Trophoblast cell (in vitro differentiated cells and primary cell): Measurements from ENCODE around the gene NR4A2.

Experiments
- DNase-seq, 2 donors: peaks; one replicate each; pipeline ENCODE4 v3.0.0-alpha.2; 2016
- H2AFZ ChIP-seq: 2 replicates; pipeline ENCODE4 v1.6.1; 2013; ENCODE audit warnings: low read length, moderate library complexity, mild to moderate bottlenecking; ENCODE audit not compliant: insufficient read depth, poor library complexity
- H2AK5ac ChIP-seq: 2 replicates; pipeline ENCODE4 v1.6.1; 2013; ENCODE audit warnings: mild to moderate bottlenecking, low read length
- H2BK120ac ChIP-seq: 2 replicates; pipeline ENCODE4 v1.6.1; 2013; ENCODE audit warnings: low read length, mild to moderate bottlenecking, moderate library complexity; ENCODE audit not compliant: insufficient read depth, poor library complexity
- H2BK12ac ChIP-seq: 2 replicates; pipeline ENCODE4 v1.6.1; 2013; ENCODE audit warnings: mild to moderate bottlenecking, low read length, moderate library complexity
- H2BK5ac ChIP-seq: 2 replicates; pipeline ENCODE4 v1.6.1; 2013; ENCODE audit warnings: low read length, low read depth, moderate library complexity, mild to moderate bottlenecking; ENCODE audit not compliant: poor library complexity
- H3K14ac ChIP-seq: 2 replicates; pipeline ENCODE4 v1.6.1; 2013; ENCODE audit warnings: mild to moderate bottlenecking, low read length
- H3K18ac ChIP-seq: 2 replicates; pipeline ENCODE4 v1.6.1; 2013; ENCODE audit warnings: mild to moderate bottlenecking, low read length
- H3K23ac ChIP-seq: 2 replicates; pipeline ENCODE4 v1.6.1; 2013; ENCODE audit warnings: low read length
- H3K27ac ChIP-seq: 2 replicates; pipeline ENCODE4 v1.5.1; 2013; ENCODE audit warnings: low read depth, mild to moderate bottlenecking, inconsistent platforms, low read length, moderate library complexity
- H3K27me3 ChIP-seq: 2 replicates; pipeline ENCODE4 v1.6.1; 2013; ENCODE audit warnings: inconsistent platforms, mild to moderate bottlenecking, low read length, moderate library complexity; ENCODE audit not compliant: insufficient read depth
- H3K36me3 ChIP-seq, 2 experiments: 1 replicate in 1 of 2; 2 replicates in 1 of 2; pipeline ENCODE4 v1.6.1; 2013; ENCODE audit warnings: low read length in 2 of 2, mild to moderate bottlenecking in 2 of 2, moderate library complexity in 1 of 2; ENCODE audit not compliant: insufficient read depth in 2 of 2, control insufficient read depth in 1 of 2
- H3K4ac ChIP-seq: 2 replicates; pipeline ENCODE4 v1.6.1; 2013; ENCODE audit warnings: low read depth, mild to moderate bottlenecking, low read length, moderate library complexity
- H3K4me1 ChIP-seq, 2 experiments: 1 replicate in 1 of 2; 2 replicates in 1 of 2; pipeline ENCODE4 v1.6.1; 2013; ENCODE audit warnings: low read length in 2 of 2, mild to moderate bottlenecking in 2 of 2, moderate library complexity in 1 of 2; ENCODE audit not compliant: insufficient read depth in 2 of 2, control insufficient read depth in 1 of 2
- H3K4me2 ChIP-seq: 2 replicates; pipeline ENCODE4 v1.6.1; 2013; ENCODE audit warnings: inconsistent platforms, mild to moderate bottlenecking, low read length, moderate library complexity
- H3K4me3 ChIP-seq: 2 replicates; pipeline ENCODE4 v1.5.1; 2013; ENCODE audit warnings: mild to moderate bottlenecking, low read depth, low read length, inconsistent platforms
- H3K79me1 ChIP-seq: one replicate; pipeline ENCODE4 v1.6.1; 2013; ENCODE audit warnings: low read length
- H3K79me2 ChIP-seq: 2 replicates; pipeline ENCODE4 v1.6.1; 2013; ENCODE audit warnings: low read length, mild to moderate bottlenecking; ENCODE audit not compliant: control insufficient read depth, insufficient read depth, poor library complexity
- H3K9ac ChIP-seq: 2 replicates; pipeline ENCODE4 v1.6.1; 2013; ENCODE audit warnings: mild to moderate bottlenecking, low read length
- H3K9me3 ChIP-seq: 2 replicates; pipeline ENCODE4 v1.6.1; 2013; ENCODE audit warnings: low read depth, mild to moderate bottlenecking, control low read depth, inconsistent platforms, low read length; ENCODE audit not compliant: insufficient read depth
- H4K12ac ChIP-seq: 2 replicates; pipeline ENCODE4 v1.6.1; 2013; ENCODE audit warnings: low read depth, mild to moderate bottlenecking, low read length, moderate library complexity
- H4K8ac ChIP-seq: 2 replicates; pipeline ENCODE4 v1.6.1; 2013; ENCODE audit warnings: low read depth, mild to moderate bottlenecking, low read length, moderate library complexity
- H4K91ac ChIP-seq: one replicate; pipeline ENCODE4 v1.6.1; 2013; ENCODE audit warnings: low read depth, mild to moderate bottlenecking, low read length, moderate library complexity
- WGBS: extraction: QIAGEN DNeasy Blood & Tissue Kit; methylation state at CpG from one replicate; pipeline ENCODE4 v1.1.7; 2013; ENCODE audit warnings: missing lambda C conversion rate; ENCODE audit not compliant: insufficient read length, insufficient coverage; ENCODE audit errors: extremely low coverage; 5-methylcytosine and 5-hydroxymethylcytosine counted together

The NR4A2 gene

DNA sequence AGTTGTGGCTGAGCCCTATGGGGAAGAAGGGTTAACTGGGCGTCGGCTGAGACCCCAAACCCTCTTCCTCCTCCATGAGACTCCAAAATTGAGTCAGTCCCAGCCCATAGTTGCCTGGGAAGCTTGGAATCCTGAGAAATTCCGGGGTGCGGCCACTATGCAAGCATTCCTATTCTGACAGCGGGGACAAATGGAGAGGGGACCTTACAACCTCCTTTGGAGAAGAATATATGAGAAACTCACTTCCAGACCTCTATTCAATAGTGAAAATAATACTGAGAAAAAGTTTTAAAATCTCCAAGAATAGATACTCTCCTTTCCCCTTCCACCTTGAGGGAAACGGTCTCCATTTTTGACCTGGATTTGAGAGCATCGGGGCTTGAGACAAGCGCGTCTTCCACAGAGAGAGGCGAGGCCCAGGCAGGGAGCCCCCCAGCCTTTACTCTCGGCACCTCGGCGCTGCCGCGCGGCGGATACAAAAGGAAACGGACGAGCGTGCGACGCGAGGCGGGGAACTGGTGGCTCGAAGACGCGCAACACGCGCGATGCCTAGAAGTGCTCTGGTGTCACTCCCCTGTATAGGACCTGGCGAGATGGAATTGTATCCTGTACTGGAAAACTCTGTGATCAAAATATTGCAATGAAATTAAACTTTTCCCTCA lies 11.1 kb downstream of the NR4A2 start:
- H4K91ac ChIP-seq: no peak overlapping the region
- H3K18ac ChIP-seq: no peak overlapping the region
- no peaks in the 10 kb centered on the region for H3K79me2 ChIP-seq
- no peak overlapping the region for H3K4me3 ChIP-seq
- H3K4ac ChIP-seq: no peak overlapping the region
- no peak overlapping the region for H4K12ac ChIP-seq
- no peaks in the 10 kb centered on the region for H3K79me1 ChIP-seq
- no peak overlapping the region for H3K27ac ChIP-seq
- no peak overlapping the region for H2BK5ac ChIP-seq
- WGBS: no CpG with 5 or more reads among the region's 31 CpGs
- H3K4me1 ChIP-seq: peaks cover 10 to 18% of the 10 kb centered on the region in 2 experiments
- no peak overlapping the region for H3K14ac ChIP-seq
- no peak overlapping the region for H2AK5ac ChIP-seq
- no peak overlapping the region for H3K23ac ChIP-seq
- peaks cover 50% of the 10 kb centered on the region for H3K27me3 ChIP-seq
- no peaks in the 10 kb centered on the region for H3K36me3 ChIP-seq
- H4K8ac ChIP-seq: no peak overlapping the region
- H2AFZ ChIP-seq: peak overlapping the region; percentile 8
- H2BK12ac ChIP-seq: no peak overlapping the region
- H2BK120ac ChIP-seq: no peak overlapping the region
- no peak for DNase-seq
- no peak overlapping the region for H3K9ac ChIP-seq
- peak overlapping the region; percentile 8 for H3K4me2 ChIP-seq
- H3K9me3 ChIP-seq: no peaks in the 10 kb centered on the region

DNA sequence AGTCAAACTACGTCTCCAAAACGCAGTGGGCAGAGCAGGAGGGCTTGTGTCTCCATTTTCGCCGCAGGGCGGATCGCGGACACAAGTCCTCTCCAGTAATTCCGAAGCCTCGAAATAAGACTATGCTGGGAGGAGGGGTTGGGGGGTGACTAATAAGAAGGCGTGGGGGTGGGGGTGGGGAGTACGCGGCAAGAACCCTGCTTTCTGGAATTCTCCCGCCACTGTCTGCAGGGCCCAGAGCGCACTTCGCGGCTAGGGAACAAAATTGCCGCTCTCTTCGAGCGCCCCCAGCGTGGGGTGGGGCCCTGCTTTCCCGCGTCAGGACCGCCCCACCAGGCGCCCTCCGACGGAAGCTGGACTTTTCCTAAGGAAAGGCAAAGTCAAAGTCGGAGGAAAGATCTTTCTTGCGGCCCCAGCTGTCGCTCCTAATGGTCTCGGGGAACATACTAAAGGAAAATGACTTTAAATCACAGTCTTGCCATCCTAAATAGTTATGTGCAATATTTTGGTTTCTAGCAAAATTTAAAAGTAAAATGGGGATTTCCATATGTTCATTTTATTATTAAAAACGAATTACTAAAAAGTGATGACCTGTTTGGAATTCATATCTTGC lies 11.9 kb downstream of the NR4A2 start:
- H2BK12ac ChIP-seq: no peak overlapping the region
- H3K23ac ChIP-seq: no peak overlapping the region
- H3K79me1 ChIP-seq: no peaks in the 10 kb centered on the region
- H3K4ac ChIP-seq: no peak overlapping the region
- peak overlapping the region; percentile 45 for H3K4me3 ChIP-seq
- H3K36me3 ChIP-seq: no peaks in the 10 kb centered on the region
- no peaks in the 10 kb centered on the region for H3K9me3 ChIP-seq
- H2AFZ ChIP-seq: peak overlapping the region; percentile 40
- H3K27me3 ChIP-seq: peaks cover 43% of the 10 kb centered on the region
- no peak overlapping the region for H2AK5ac ChIP-seq
- no peak overlapping the region for H2BK5ac ChIP-seq
- no CpG with 5 or more reads among the region's 31 CpGs for WGBS
- no peak overlapping the region for H2BK120ac ChIP-seq
- no peak overlapping the region for H4K8ac ChIP-seq
- H3K4me2 ChIP-seq: peak overlapping the region; percentile 68
- DNase-seq: peak in 1 of 2 donors; percentile 45
- no peak overlapping the region for H3K9ac ChIP-seq
- H4K12ac ChIP-seq: no peak overlapping the region
- H3K18ac ChIP-seq: no peak overlapping the region
- no peak overlapping the region for H3K14ac ChIP-seq
- H4K91ac ChIP-seq: no peak overlapping the region
- H3K79me2 ChIP-seq: no peaks in the 10 kb centered on the region
- peaks cover 10 to 18% of the 10 kb centered on the region in 2 experiments for H3K4me1 ChIP-seq
- H3K27ac ChIP-seq: no peak overlapping the region

DNA sequence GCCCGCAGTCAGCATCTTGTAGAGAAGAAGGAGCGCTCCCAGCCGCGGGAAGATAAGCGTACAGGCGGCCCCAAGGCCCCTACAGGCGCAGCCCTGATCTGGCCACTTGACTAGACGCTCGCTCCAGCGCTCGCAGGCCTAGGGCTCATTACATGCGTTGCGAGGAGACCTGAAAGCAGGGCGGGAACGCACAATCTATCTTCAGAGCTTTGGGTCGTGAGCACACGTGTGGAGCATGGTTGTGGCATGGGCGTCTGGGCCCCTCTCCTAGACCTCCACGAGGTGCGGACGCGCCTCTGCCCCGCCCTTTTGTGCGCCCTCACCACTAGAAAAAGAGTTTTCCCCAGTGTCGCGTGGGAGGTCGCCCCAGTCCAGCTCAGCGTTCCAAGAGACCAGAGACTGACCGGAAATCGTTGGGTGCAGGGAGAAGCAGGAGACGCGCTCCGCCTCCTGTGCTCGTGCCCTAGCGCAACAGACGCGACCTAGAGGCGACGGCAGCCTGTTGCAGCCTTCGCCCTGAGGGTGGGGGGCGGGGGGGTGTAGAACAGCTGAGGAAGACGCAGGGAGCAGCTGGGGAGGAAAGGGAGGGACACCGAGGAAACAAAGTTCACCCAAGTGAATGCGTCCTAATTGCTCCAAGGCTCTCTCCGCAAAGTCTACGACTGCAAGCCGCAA lies 12.6 kb downstream of the NR4A2 start:
- Histone ChIP-seq H3K36me3 (no peaks in the 10 kb centered on the region), H2AFZ (peak overlapping the region; percentile 40), H4K91ac (no peak overlapping the region), H2BK120ac (no peak overlapping the region), H3K4me3 (peak overlapping the region; percentile 45), H4K12ac (no peak overlapping the region), H3K79me1 (no peaks in the 10 kb centered on the region), H3K4me2 (peak overlapping the region; percentile 68), H3K9ac (no peak overlapping the region), H3K27ac (no peak overlapping the region), H3K9me3 (no peaks in the 10 kb centered on the region), H2BK5ac (no peak overlapping the region), H2AK5ac (no peak overlapping the region), H4K8ac (no peak overlapping the region), H3K23ac (no peak overlapping the region), H3K4me1 (peaks cover 10 to 18% of the 10 kb centered on the region in 2 experiments), H3K4ac (no peak overlapping the region), H3K14ac (no peak overlapping the region), H3K27me3 (peaks cover 37% of the 10 kb centered on the region), H2BK12ac (no peak overlapping the region), H3K79me2 (no peaks in the 10 kb centered on the region), H3K18ac (no peak overlapping the region)
- DNase-seq: peak; percentile 20 to 61
- WGBS: no CpG with 5 or more reads among the region's 47 CpGs

DNA sequence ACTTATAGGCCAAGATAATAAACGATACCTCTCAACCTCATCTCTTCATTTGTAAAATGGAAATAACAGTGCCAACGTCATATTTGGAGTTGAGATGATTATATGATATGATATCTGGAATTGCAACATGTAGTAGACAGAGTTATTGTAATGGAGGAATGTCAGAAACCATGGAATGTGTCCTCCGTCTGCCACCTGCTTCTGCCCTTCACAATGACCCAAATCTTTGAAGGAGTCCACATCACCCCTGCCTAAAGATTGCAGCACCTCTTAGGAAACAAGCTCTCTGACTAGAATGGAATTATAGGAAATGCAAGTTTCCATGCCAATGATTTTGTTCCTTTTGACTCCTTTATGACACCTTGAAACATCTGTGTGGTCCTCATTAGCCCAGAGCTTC lies 14.9 kb downstream of the NR4A2 start:
- Histone ChIP-seq H3K23ac (no peak overlapping the region), H2BK5ac (no peak overlapping the region), H2BK120ac (no peak overlapping the region), H3K27ac (no peak overlapping the region), H3K14ac (no peak overlapping the region), H3K4me2 (no peak overlapping the region), H4K91ac (no peak overlapping the region), H3K18ac (no peak overlapping the region), H3K9ac (no peak overlapping the region), H4K8ac (no peak overlapping the region), H3K4me1 (peaks cover 10 to 15% of the 10 kb centered on the region in 2 experiments), H3K9me3 (no peaks in the 10 kb centered on the region), H4K12ac (no peak overlapping the region), H2AK5ac (no peak overlapping the region), H2AFZ (no peak overlapping the region), H3K36me3 (no peaks in the 10 kb centered on the region), H3K79me2 (no peaks in the 10 kb centered on the region), H3K79me1 (no peaks in the 10 kb centered on the region), H3K4ac (no peak overlapping the region), H3K27me3 (peaks cover 23% of the 10 kb centered on the region), H2BK12ac (no peak overlapping the region), H3K4me3 (no peak overlapping the region)
- WGBS: no CpG with 5 or more reads among the region's 3 CpGs
- DNase-seq: no peak
